Measurements from ENCODE around the gene SRD5A1.

GRCh38 chr5:6722015-6722414 lies 88.8 kb downstream of the SRD5A1 start:
- TF ChIP-seq CTCF (IDR thresholded peaks at IDR 0.05): no peak
- TF ChIP-seq EZH2 (IDR thresholded peaks at IDR 0.05): no peak
- no peak for TF ChIP-seq EZH2phosphoT487 (IDR thresholded peaks at IDR 0.05)

All from neural progenitor cell (in vitro differentiated cells).